ENCODE results near the gene TIGAR. TPM values are rescaled to one million over a fixed set of nuclear protein-coding genes. Genes with fewer than 3 reads are reported as not detected.

Gene TIGAR
- total and polyA plus RNA-seq, 2 of the 8 experiments (the other 6 are each of a cell fraction or from before 2014, with no cell fraction given) = 3.8 to 26.4 TPM

DNA sequence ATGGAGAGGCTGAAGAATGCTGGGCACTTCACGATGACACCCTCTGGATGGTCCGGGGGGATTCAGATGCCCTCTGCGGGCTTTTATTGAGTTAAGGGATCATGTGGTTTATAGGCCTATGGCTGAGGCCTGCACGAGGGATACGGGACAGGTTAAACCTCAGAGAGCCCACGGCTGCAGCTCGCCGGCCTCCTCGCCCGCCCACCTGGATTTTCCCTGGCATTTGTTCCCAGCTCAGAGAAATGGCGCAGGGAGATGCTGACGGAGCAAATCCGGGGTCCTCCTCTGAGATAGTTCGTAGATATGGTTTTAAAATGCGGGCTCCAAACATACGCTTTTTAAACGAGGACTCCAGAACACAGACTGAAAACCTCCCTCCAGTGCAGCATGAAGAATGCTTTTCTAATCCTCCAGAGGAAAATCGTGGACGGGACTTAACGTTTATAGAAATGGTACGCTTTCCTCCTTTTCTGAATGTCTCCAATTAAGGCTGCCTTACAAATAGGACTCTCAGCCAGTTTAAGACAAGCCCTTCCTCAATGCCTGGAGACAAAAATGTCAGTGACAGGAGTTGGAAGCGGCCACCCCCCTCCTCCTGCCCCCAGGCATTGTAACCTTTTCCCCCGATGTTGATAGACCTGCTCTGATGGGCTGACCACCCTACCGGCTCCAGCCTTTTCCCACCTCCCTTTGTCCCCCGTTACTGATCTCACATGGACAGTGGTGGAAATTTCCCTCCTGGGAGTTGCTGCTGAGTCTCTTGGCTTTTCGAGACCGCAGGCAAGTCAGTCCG lies 30.8 kb upstream of the TIGAR start:
- Histone ChIP-seq H4K20me1 (replicated peaks in 1 of 2; ENCODE audit: control insufficient read depth in 1 of 2, insufficient read depth in 2 of 2, low read length in 2 of 2) (peaks cover 60 to 65% of the 10 kb centered on the region in 2 experiments), H3K23me2 (ENCODE audit: low read depth, low read length) (no peaks in the 10 kb centered on the region), H2BK20ac (ENCODE audit: low read length) (no peak overlapping the region), H3K79me1 (ENCODE audit: low read depth, low read length) (peaks cover 28% of the 10 kb centered on the region), H3K9me3 (ENCODE audit: insufficient read depth in 2 of 2, low read depth in 1 of 2, low read length in 1 of 2) (no peaks in the 10 kb centered on the region), H3K4me1 (replicated peaks in 1 of 4; ENCODE audit: control insufficient read depth in 3 of 4, insufficient read depth in 4 of 4, low read length in 3 of 4) (peaks cover 0 to 9% (median 0%) of the 10 kb centered on the region in 4 experiments; a peak in 4 of 7 replicates), H2AK5ac (ENCODE audit: low read depth, low read length) (no peak overlapping the region), H4K8ac (ENCODE audit: extremely low read depth, insufficient read depth, low read length) (no peak overlapping the region), H3K56ac (replicated peaks; ENCODE audit: insufficient read length, low read depth, low read length) (no peak overlapping the region), H3K4me3 (ENCODE audit: extremely low read depth in 1 of 4, insufficient read depth in 2 of 4, low read depth in 3 of 4, low read length in 4 of 4) (no peak overlapping the region), H3K27me3 (replicated peaks in 1 of 4; ENCODE audit: control insufficient read depth in 3 of 4, extremely low read depth in 1 of 4, insufficient read depth in 3 of 4, low read length in 3 of 4) (no peaks in the 10 kb centered on the region), H3K27ac (ENCODE audit: low read depth, low read length) (no peak overlapping the region), H3K18ac (ENCODE audit: extremely low read depth, low read length) (no peak overlapping the region), H4K91ac (replicated peaks; ENCODE audit: insufficient read length, low read length) (no peak overlapping the region), H3K79me2 (ENCODE audit: control insufficient read depth in 1 of 2, insufficient read depth in 2 of 2, low read length in 2 of 2) (peaks cover 3 to 94% of the 10 kb centered on the region in 2 experiments; a peak in 3 of 4 replicates), H2BK5ac (ENCODE audit: low read depth, low read length) (no peak overlapping the region), H2BK15ac (ENCODE audit: low read length) (no peak overlapping the region), H2AFZ (ENCODE audit: low read length) (no peak overlapping the region), H3K36me3 (ENCODE audit: control insufficient read depth in 2 of 4, insufficient read depth in 4 of 4, low read length in 3 of 4) (peaks cover 27 to 98% (median 72%) of the 10 kb centered on the region in 4 experiments), H2BK12ac (ENCODE audit: low read depth, low read length) (no peak overlapping the region), H2BK120ac (replicated peaks; ENCODE audit: low read depth, low read length) (no peak overlapping the region), H3K23ac (ENCODE audit: insufficient read length) (no peak overlapping the region), H3K4ac (replicated peaks; ENCODE audit: insufficient read length, low read depth, low read length) (no peak overlapping the region), H3K14ac (ENCODE audit: insufficient read length) (no peak overlapping the region), H4K5ac (ENCODE audit: insufficient read length, low read depth, low read length) (no peak overlapping the region), H3K4me2 (ENCODE audit: insufficient read depth in 1 of 2, low read depth in 2 of 2, low read length in 2 of 2) (no peak overlapping the region), H3K9ac (replicated peaks in 1 of 4; ENCODE audit: extremely low read depth in 1 of 4, low read depth in 3 of 4, low read length in 3 of 4) (no peak overlapping the region)
- no peak for DNase-seq (ENCODE audit: low read depth in 1 of 2, low spot score in 2 of 2)
- 91% methylated on average over 28 of the region's 28 CpGs; no CpG with 5 or more reads in 1 of the 2 experiments for WGBS, 2 experiments (ENCODE audit: extremely low coverage in 1 of 2, insufficient coverage in 1 of 2, insufficient read length in 1 of 2, insufficient replicate concordance in 2 of 2, low coverage in 1 of 2, low lambda C conversion rate in 2 of 2, missing lambda C conversion rate in 1 of 2)
- TF ChIP-seq TAF7 (optimal IDR thresholded peaks at IDR 0.05; ENCODE audit: borderline replicate concordance, low read depth, low read length) = no peak
- no peak for TF ChIP-seq ZNF274 (IDR thresholded peaks at IDR 0.05; ENCODE audit: borderline replicate concordance, extremely low read depth, low read length)
- no peak for TF ChIP-seq KDM4A (IDR thresholded peaks at IDR 0.05; ENCODE audit: low read depth, low read length, severe bottlenecking)
- TF ChIP-seq KDM5A (IDR thresholded peaks at IDR 0.05; ENCODE audit: low read length) = no peak
- TF ChIP-seq GABPA (IDR thresholded peaks at IDR 0.05; ENCODE audit: borderline replicate concordance, insufficient read depth, low read length) = no peak
- TF ChIP-seq SUZ12 (IDR thresholded peaks at IDR 0.05; ENCODE audit: low read length) = no peak
- TF ChIP-seq, protein P1, sequence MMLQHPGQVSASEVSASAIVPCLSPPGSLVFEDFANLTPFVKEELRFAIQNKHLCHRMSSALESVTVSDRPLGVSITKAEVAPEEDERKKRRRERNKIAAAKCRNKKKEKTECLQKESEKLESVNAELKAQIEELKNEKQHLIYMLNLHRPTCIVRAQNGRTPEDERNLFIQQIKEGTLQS (IDR thresholded peaks at IDR 0.05; ENCODE audit: insufficient read depth, low read depth, low read length) = no peak
- no peak for FAIRE-seq
- POLR2A ChIA-PET (ENCODE audit: partially characterized antibody) = interaction anchor here (1.1 to 29.3 kb wide), 4 partner anchors 8 to 299 kb away, joined by 3 to 531 read pairs (median 268); partner anchors contain the start of gene CCND2
- CTCF ChIA-PET (ENCODE audit: partially characterized antibody) = interaction anchor here (0.7 to 1.4 kb wide), 5 partner anchors 10 to 991 kb away, joined by 3 to 10 read pairs (median 3); no protein-coding TSS in a partner anchor
